SKM-1 (cell line): ENCODE results near the gene AAK1.
A peak's percentile ranks its signal among the peaks of the same experiment; 100 is the strongest.
"Not testable (repeated sequence)": the region's sequence is repeated elsewhere in the genome, so short reads cannot be mapped to it uniquely, and the experiment has no call there.

Source experiments
- DNase-seq: peaks from one replicate; lab custom pipeline; 2025; ENCODE audit not compliant: unreplicated experiment; lab: John Stamatoyannopoulos, UW

The AAK1 gene

DNA sequence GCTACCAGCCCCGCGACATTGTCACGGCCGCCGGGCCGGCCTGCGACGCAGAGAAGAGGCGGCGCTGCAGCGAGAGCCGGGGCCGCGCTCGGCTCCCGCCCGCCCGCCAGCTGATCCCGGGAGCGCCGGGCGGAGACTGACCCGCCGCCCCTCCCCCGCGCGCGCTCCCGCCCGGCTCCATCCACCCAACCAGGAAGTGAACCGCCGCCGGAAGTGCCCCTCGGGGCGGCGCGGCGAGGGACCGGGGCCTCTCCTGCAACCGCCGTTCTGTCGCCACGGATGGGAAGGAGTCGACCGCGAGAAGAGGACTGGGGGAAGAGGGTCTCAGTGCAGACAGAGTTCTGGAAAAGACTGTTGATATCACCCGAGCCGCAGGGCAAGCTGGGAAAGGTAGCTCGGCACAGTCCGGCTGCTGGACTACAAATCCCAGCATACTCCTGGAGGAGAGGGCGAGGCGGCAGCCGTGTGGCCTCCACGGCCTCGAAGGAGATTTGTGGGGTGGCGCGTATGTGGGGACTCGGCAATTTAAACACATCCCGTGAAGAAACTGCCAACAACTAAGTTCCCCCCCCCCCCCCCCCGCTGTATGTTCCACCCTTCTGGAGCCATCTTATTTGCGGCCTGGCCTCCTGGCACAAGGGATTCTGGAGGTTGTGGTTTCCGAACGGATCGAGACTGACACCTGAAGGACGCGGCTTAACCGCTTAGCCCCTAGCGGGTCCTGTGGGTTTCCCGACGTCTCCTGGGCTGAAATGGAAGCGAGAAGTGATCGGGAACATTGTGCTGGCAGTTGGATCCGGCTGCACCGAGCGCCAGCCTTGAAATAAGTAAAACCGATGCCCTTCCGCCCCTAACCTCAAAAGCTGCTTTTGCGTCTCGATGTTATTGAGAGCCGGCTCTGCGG is at the start of gene AAK1:
Gene AAK1, minus strand, starts transcription at position 138 of the 904 bp plus-strand sequence. CDS start 699 bp downstream, outside the sequence.
- DNase-seq = peak; percentile 75

GRCh38 chr2:69692424-69692823 is 48.9 kb upstream of the AAK1 start:
- no peak for DNase-seq

GRCh38 chr2:69689969-69690368 is 46.4 kb upstream of the AAK1 start:
- DNase-seq = no peak

GRCh38 chr2:69689466-69689865 is 45.9 kb upstream of the AAK1 start:
- no peak for DNase-seq

- DNase-seq = no peak
Measured at GRCh38 chr2:69687971-69688611, 44.6 kb upstream of the AAK1 start.

- DNase-seq = no peak
Measured at GRCh38 chr2:69686813-69687212, 43.3 kb upstream of the AAK1 start.

- DNase-seq = no peak
Measured at GRCh38 chr2:69685321-69686048, 41.9 kb upstream of the AAK1 start.

GRCh38 chr2:69683170-69683971 is 39.8 kb upstream of the AAK1 start:
- DNase-seq = no peak

DNA sequence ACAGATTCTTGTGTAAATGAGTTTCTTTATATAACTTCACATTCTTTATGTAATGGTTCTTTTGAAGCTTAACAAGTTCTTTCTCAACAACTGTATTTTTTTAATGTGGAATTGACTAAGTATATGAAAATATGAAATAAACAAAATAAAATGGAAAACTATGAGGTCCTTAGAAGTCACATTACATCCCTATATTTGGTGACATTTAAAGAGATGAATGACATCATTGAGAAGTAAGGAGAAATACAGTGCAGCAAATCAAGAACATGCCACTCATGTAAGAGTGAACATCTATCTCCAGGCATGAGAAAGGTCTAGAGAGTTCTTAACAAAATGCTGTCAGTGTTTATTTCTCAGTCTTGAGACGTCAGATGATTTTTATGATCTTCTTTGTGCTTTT is 39.0 kb upstream of the AAK1 start:
- DNase-seq = no peak

GRCh38 chr2:69680001-69680675 is 36.6 kb upstream of the AAK1 start:
- DNase-seq = peak; percentile 25

GRCh38 chr2:69677914-69678313 is 34.4 kb upstream of the AAK1 start:
- DNase-seq = no peak

DNA sequence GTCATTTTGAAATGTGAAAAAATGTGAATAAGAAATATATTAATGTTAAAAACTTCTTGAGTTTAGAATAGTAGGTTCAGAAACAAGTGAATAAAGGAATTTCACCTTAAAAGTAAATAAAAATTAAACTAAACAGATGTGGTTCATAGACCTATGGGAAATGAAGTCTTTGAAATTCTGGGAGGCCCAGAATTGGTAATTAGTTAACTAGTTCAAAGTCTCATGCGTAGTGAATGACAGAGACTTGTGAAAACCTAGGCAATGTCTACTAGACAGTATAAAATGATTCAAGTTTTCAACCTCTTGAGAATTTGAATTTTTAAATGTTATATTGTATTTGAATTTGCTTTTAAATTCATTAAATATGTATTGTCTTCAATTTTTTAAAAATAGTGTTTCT is 32.6 kb upstream of the AAK1 start:
- no peak for DNase-seq

- DNase-seq = no peak
Measured at GRCh38 chr2:69674316-69674670, 30.8 kb upstream of the AAK1 start.

DNA sequence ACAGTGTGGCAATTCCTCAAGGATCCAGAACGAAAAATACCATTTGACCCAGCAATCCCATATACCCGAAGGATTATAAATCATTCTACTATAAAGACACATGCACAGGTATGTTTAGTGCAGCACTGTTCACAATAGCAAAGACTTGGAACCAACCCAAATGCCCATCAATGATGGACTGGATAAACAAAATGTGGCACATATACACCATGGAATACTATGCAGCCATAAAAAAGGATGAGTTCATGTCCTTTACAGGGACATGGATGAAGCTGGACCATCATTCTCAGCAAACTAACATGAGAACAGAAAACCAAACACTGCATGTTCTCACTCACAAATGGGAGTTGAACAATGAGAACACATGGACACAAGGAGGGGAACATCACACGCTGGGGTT is 29.6 kb upstream of the AAK1 start:
- not testable (repeated sequence) for DNase-seq

GRCh38 chr2:69669666-69670065 is 26.1 kb upstream of the AAK1 start:
- no peak for DNase-seq

- DNase-seq = no peak
Measured at GRCh38 chr2:69668598-69668997, 25.1 kb upstream of the AAK1 start.

- no peak for DNase-seq
Measured at GRCh38 chr2:69667805-69668382, 24.4 kb upstream of the AAK1 start.

DNA sequence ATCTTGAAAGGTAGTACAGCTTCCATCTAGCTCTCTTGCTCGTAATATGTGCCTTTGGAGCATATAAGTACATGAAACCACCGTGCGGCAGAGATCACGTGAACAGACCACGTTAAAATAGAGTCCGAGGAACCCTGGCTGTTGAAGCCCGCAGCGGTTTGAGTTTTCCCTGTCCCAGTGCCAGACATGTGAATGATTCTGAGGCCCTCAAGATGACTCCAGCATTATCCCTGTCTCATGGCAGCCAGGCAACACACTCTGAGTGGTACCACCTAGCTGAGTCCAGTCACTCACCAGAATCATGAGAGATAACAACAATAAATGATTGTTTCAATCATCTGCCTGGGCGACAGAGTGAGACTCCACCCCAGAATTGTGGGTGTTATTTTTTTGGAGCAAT is 21.6 kb upstream of the AAK1 start:
- no peak for DNase-seq

DNA sequence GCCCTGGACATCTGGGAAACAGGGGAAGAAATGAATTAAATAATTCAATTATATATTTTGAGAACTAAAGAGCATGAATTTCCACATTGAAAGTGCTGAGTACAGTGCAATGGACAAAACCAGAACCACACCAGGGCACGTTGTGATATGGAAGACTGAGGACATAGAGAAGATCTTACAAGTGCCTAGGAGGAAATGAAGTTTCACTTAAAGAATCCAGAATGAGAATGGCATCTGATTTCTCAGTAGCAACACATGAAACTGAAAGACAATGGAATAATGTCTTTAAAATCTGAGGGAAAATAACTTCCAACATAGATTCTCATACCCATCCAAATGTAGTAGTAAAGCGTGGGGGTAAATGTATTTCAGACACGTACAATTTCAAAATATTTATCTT is 20.3 kb upstream of the AAK1 start:
- no peak for DNase-seq

GRCh38 chr2:69662547-69662946 is 19.0 kb upstream of the AAK1 start:
- DNase-seq = not testable (repeated sequence)
